ENCODE data around the gene COL16A1. TPM values are rescaled to one million over a fixed set of nuclear protein-coding genes. Genes with fewer than 3 reads are reported as not detected.

Gene COL16A1
- total RNA-seq, 1 experiment from 2014 or later = 6.2 TPM

DNA sequence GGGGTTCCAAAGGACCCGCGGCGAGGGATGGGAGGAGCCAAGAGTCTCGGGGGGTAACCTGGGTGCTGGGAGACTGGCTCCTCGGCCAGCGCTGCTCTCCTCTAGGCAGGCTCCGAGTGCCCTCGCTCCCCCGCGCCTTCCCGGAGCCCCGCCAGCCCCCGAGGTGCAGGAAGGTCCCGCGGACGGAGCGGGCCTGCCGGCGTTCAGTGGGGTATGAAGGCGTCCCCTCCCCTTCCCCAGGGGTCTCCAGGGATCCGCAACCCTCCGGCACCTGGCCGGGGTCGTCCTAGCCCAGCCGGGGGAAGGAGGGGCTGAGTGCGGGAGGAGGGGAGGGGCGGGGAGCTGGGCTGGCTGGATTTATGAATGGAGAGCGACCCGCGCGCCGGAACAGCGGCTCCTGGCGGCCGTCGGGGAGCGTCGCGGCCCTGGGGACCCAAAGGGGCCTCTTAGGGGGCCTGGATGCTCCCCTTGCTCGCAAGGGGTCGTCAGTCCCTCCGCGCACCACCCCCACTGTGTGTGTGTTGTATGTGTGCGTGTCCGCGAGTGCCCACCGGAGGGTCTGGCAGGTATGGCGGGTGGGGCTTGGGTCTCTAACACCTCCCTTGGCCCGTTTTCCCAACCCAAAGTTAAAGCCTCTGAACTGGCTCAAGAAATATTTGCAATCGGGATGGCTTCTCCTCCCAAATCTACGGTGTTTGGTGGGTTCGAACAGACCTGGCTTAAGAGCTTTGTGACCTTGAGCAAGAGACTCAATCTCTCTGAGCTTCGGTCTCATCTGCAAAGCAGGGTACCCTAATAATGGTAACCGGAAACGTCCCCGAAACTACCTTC, 85.7 kb downstream of the COL16A1 start:
- Histone ChIP-seq H4K8ac (replicated peaks; ENCODE audit: insufficient read length, low read depth, low read length) (no peak overlapping the region), H2AFZ (ENCODE audit: low read length) (no peak overlapping the region), H3K23me2 (ENCODE audit: insufficient read length, low read depth, low read length, poor library complexity, severe bottlenecking) (peaks cover 5% of the 10 kb centered on the region), H3K79me1 (ENCODE audit: insufficient read depth, low read depth, low read length, poor library complexity, severe bottlenecking) (no peaks in the 10 kb centered on the region), H2BK15ac (ENCODE audit: low read depth, low read length) (no peak overlapping the region), H2AK5ac (ENCODE audit: insufficient read length, low read length) (no peak overlapping the region), H4K5ac (ENCODE audit: insufficient read length, low read depth, low read length) (no peak overlapping the region), H3K14ac (ENCODE audit: insufficient read depth, low read length) (no peak overlapping the region), H3T11ph (ENCODE audit: low read length) (no peak overlapping the region), H3K79me2 (ENCODE audit: insufficient read depth, low read length) (no peaks in the 10 kb centered on the region), H3K9ac (ENCODE audit: extremely low read depth, insufficient read length, low read length) (no peak overlapping the region), H3K27me3 (ENCODE audit: insufficient read depth, low read length) (peaks cover 11% of the 10 kb centered on the region; the same call in 1 of the 2 replicates), H3K56ac (ENCODE audit: insufficient read length, low read depth, low read length) (no peak overlapping the region), H2BK5ac (ENCODE audit: insufficient read length, low read length) (no peak overlapping the region), H3K18ac (ENCODE audit: insufficient read length, low read depth, low read length) (no peak overlapping the region), H2BK12ac (ENCODE audit: insufficient read length, low read depth, low read length) (no peak overlapping the region), H4K91ac (ENCODE audit: insufficient read length, low read depth, low read length) (no peak overlapping the region), H3K27ac (ENCODE audit: insufficient read length, low read depth, low read length) (no peak overlapping the region), H2BK120ac (ENCODE audit: low read depth, low read length, poor library complexity, severe bottlenecking) (no peak overlapping the region), H3K4me2 (ENCODE audit: insufficient read depth, insufficient read length, low read length) (peak overlapping the region; percentile 50), H3K4me1 (ENCODE audit: insufficient read depth, low read length) (no peaks in the 10 kb centered on the region), H2BK20ac (ENCODE audit: low read depth, low read length, poor library complexity, severe bottlenecking) (no peak overlapping the region), H3K23ac (ENCODE audit: insufficient read length, low read depth, low read length) (no peak overlapping the region), H3K9me3 (ENCODE audit: control insufficient read depth, low read depth, low read length) (no peaks in the 10 kb centered on the region), H4K20me1 (ENCODE audit: control insufficient read depth, insufficient read depth, insufficient read length) (peaks cover 2% of the 10 kb centered on the region), H3K4ac (ENCODE audit: low read depth, low read length) (no peak overlapping the region)
- Mint-ChIP-seq H3K4me3 (peak overlapping the region; percentile 50 to 76), H3K27me3 (ENCODE audit: low read depth) (peaks cover 46% of the 10 kb centered on the region), H3K36me3 (ENCODE audit: insufficient read depth in 1 of 3, low read depth in 3 of 3) (no peaks in the 10 kb centered on the region; a peak in 1 of 7 replicates), H3K27ac (no peak overlapping the region), H3K9me3 (no peaks in the 10 kb centered on the region), H3K4me1 (peaks cover 15 to 17% of the 10 kb centered on the region in 2 experiments)
- TF ChIP-seq, protein P1, sequence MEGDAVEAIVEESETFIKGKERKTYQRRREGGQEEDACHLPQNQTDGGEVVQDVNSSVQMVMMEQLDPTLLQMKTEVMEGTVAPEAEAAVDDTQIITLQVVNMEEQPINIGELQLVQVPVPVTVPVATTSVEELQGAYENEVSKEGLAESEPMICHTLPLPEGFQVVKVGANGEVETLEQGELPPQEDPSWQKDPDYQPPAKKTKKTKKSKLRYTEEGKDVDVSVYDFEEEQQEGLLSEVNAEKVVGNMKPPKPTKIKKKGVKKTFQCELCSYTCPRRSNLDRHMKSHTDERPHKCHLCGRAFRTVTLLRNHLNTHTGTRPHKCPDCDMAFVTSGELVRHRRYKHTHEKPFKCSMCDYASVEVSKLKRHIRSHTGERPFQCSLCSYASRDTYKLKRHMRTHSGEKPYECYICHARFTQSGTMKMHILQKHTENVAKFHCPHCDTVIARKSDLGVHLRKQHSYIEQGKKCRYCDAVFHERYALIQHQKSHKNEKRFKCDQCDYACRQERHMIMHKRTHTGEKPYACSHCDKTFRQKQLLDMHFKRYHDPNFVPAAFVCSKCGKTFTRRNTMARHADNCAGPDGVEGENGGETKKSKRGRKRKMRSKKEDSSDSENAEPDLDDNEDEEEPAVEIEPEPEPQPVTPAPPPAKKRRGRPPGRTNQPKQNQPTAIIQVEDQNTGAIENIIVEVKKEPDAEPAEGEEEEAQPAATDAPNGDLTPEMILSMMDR (conservative IDR thresholded peaks at IDR 0.05) = peak; percentile 99
- peak; percentile 80 for DNase-seq
- no CpG with 5 or more reads among the region's 56 CpGs for WGBS (ENCODE audit: extremely low coverage, insufficient read length, low lambda C conversion rate)

All from H9 (cell line).